Stomach (tissue), 4 donors: ENCODE results near the gene PKP1.

Experiments
- CTCF ChIP-seq, 7 experiments: fragments of 450-650 bp in 4 of 7; fragments of 200-600 bp in 3 of 7; sonication (generic) in 3 of 7; IDR thresholded peaks; one replicate each; pipeline ENCODE4 v1.5.1; 2016 to 2019; ENCODE audit warnings: antibody characterized with exemption in 7 of 7, control low read depth in 2 of 7, mild to moderate bottlenecking in 1 of 7
- EP300 ChIP-seq: sonication (generic); formaldehyde crosslinking; IDR thresholded peaks from one replicate; pipeline ENCODE4 v1.6.1; 2017; ENCODE audit warnings: antibody characterized with exemption
- POLR2A ChIP-seq, 4 donors: fragments of 450-650 bp; IDR thresholded peaks; one replicate each; pipeline ENCODE4 v1.6.1; 2016; ENCODE audit warnings: antibody characterized with exemption in 4 of 4, control low read depth in 2 of 4, mild to moderate bottlenecking in 1 of 4, moderate library complexity in 1 of 4
- POLR2AphosphoS5 ChIP-seq, 3 donors: sonication (generic); formaldehyde crosslinking; IDR thresholded peaks; one replicate each; pipeline ENCODE4 v1.6.1; 2016; ENCODE audit warnings: antibody characterized with exemption in 3 of 3

- TF ChIP-seq CTCF (IDR thresholded peaks at IDR 0.05) (no peak), POLR2A (IDR thresholded peaks at IDR 0.05) (no peak), POLR2AphosphoS5 (IDR thresholded peaks at IDR 0.05) (no peak), EP300 (no peak)
Measured at GRCh38 chr1:201311356-201312011, 28.2 kb downstream of the PKP1 start.
